H1 (cell line): ENCODE measurements around the gene TIMM8A.

Experiments
- ASH2L ChIP-seq: fragments of 200-600, 300-600 bp; sonication (generic); IDR thresholded peaks from one replicate; pipeline ENCODE4 v1.7.1; 2017; ENCODE audit warnings: low read length
- BRCA1 ChIP-seq: IDR thresholded peaks from 2 replicates; pipeline ENCODE4 v1.6.1; 2012; ENCODE audit warnings: low read depth, low read length, improper control_type of control experiment
- CHD1 ChIP-seq: IDR thresholded peaks from 2 replicates; pipeline ENCODE4 v1.6.1; 2012; ENCODE audit warnings: low read depth, low read length, improper control_type of control experiment
- CREB1 ChIP-seq: IDR thresholded peaks from 2 replicates; pipeline ENCODE4 v1.6.1; 2012; ENCODE audit warnings: inconsistent platforms
- EGR1 ChIP-seq: IDR thresholded peaks from 2 replicates; pipeline ENCODE4 v1.6.1; 2011; ENCODE audit warnings: low read depth, low read length, borderline replicate concordance
- RAD21 ChIP-seq, 2 experiments: IDR thresholded peaks in 1 of 2; conservative IDR thresholded peaks in 1 of 2; 2 replicates each; pipeline ENCODE4 v1.6.1; 2011; ENCODE audit warnings: low read depth in 2 of 2, low read length in 2 of 2, improper control_type of control experiment in 1 of 2, inconsistent platforms in 1 of 2, mild to moderate bottlenecking in 1 of 2, moderate library complexity in 1 of 2
- SIN3A ChIP-seq, 2 experiments: IDR thresholded peaks in 1 of 2; conservative IDR thresholded peaks in 1 of 2; 2 replicates each; pipeline ENCODE4 v1.6.1; 2011 to 2012; ENCODE audit warnings: low read length in 2 of 2, improper control_type of control experiment in 1 of 2, low read depth in 1 of 2, mild to moderate bottlenecking in 1 of 2
- TAF7 ChIP-seq: optimal IDR thresholded peaks from 2 replicates; pipeline ENCODE3; 2011; ENCODE audit warnings: low read depth, mild to moderate bottlenecking, inconsistent platforms, low read length, moderate library complexity, borderline replicate concordance
- TEAD4 ChIP-seq: IDR thresholded peaks from 2 replicates; pipeline ENCODE4 v1.6.1; 2012; ENCODE audit warnings: low read depth, low read length, inconsistent platforms, mixed read lengths
- TF ChIP-seq, protein P1 (sequence below), 3 experiments: IDR thresholded peaks; 1 replicate in 2 of 3; 2 replicates in 1 of 3; pipeline versions ENCODE4 v1.5.1 to v1.6.1; 2011; ENCODE audit warnings: low read length in 3 of 3, mild to moderate bottlenecking in 3 of 3, inconsistent platforms in 2 of 3, low read depth in 1 of 3, moderate library complexity in 1 of 3; ENCODE audit not compliant: insufficient read depth in 1 of 3; ENCODE audit errors: control extremely low read depth in 1 of 3

DNA sequence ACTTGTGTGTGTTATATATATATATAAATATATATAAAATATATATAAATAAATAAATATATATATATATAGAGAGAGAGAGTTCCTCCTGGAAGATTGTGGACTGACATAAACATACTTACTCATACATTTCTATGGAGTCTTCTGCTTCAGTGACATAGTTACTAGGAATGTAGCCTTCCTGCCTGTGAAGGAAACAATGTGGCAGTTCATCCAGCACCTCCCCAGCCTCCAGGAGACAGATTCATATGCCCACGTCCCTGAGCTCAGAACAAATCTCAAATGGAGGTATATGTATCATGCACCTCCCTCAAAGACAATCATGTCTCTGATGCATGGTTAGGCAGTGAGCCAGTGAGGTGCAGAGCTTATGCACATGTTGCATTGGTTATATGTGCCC lies 11.4 kb upstream of the TIMM8A start:
- no peak for TF ChIP-seq RAD21 (IDR thresholded peaks at IDR 0.05 in 1 of 2, conservative IDR thresholded peaks at IDR 0.05 in 1 of 2; ENCODE audit: low read depth in 2 of 2, low read length in 2 of 2)
- TF ChIP-seq TAF7 = no peak
- TF ChIP-seq EGR1 = no peak
- no peak for TF ChIP-seq SIN3A (conservative IDR thresholded peaks at IDR 0.05 in 1 of 2, IDR thresholded peaks at IDR 0.05 in 1 of 2; ENCODE audit: low read depth in 1 of 2, low read length in 2 of 2)
- no peak for TF ChIP-seq BRCA1
- no peak for TF ChIP-seq CREB1
- TF ChIP-seq, protein P1, sequence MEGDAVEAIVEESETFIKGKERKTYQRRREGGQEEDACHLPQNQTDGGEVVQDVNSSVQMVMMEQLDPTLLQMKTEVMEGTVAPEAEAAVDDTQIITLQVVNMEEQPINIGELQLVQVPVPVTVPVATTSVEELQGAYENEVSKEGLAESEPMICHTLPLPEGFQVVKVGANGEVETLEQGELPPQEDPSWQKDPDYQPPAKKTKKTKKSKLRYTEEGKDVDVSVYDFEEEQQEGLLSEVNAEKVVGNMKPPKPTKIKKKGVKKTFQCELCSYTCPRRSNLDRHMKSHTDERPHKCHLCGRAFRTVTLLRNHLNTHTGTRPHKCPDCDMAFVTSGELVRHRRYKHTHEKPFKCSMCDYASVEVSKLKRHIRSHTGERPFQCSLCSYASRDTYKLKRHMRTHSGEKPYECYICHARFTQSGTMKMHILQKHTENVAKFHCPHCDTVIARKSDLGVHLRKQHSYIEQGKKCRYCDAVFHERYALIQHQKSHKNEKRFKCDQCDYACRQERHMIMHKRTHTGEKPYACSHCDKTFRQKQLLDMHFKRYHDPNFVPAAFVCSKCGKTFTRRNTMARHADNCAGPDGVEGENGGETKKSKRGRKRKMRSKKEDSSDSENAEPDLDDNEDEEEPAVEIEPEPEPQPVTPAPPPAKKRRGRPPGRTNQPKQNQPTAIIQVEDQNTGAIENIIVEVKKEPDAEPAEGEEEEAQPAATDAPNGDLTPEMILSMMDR (IDR thresholded peaks at IDR 0.05; ENCODE audit: control extremely low read depth in 1 of 3, insufficient read depth in 1 of 3, low read depth in 1 of 3, low read length in 3 of 3) = no peak
- TF ChIP-seq TEAD4 = no peak
- no peak for TF ChIP-seq ASH2L
- TF ChIP-seq CHD1 = no peak
